ENCODE measurements around the gene CWC25. TPM values are rescaled to one million over a fixed set of nuclear protein-coding genes. Genes with fewer than 3 reads are reported as not detected.

Gene CWC25
- total and polyA plus RNA-seq, 2 of the 13 experiments (the other 11 are each of a cell fraction or from before 2014, with no cell fraction given), result 15.6 to 22.7 TPM

DNA sequence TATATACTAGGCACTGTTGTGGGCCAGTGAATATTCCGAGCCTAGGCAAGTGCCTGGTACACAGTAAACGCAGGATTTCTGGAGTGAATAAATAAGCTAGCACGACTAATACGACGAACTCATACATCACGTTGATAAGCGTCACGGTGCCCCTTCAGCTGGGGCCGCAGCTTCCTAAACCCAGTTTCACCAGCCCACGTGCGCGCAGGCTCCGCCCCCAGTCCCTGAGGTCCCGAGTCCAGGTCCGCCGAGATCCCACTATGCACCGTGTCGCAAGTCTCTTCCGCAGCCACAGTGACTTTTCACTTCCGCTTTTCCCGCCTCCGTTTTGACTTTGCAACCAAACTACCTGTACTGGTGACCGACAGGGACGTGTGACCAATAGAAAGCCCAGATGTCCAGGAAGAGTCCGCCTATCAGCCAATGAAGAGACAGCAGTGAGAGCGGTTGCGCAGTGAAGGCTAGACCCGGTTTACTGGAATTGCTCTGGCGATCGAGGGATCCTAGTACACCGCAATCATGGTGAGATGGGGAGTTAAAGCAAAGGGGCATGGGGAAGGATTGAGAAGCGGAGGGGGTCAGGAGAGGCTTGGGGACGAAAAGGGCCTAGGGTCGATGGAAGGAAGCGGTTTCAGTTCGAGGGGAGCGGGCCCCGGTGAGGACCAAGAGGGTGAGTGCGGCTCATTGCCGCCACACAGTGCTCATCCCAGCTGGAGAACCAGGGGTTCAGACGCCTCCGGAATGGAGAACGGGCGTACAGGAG is 72.6 kb downstream of the CWC25 start, which contains the start of gene PSMB3 (continued):
- TF ChIP-seq, protein P1, sequence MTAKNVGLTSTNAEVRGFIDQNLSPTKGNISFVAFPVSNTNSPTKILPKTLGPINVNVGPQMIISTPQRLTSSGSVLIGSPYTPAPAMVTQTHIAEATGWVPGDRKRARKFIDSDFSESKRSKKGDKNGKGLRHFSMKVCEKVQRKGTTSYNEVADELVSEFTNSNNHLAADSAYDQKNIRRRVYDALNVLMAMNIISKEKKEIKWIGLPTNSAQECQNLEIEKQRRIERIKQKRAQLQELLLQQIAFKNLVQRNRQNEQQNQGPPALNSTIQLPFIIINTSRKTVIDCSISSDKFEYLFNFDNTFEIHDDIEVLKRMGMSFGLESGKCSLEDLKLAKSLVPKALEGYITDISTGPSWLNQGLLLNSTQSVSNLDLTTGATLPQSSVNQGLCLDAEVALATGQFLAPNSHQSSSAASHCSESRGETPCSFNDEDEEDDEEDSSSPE (CRISPR knock-in tag; IDR thresholded peaks at IDR 0.05), result peak; percentile 97
- no peak for TF ChIP-seq REL (CRISPR knock-in tag; conservative IDR thresholded peaks at IDR 0.05)
- no peak for TF ChIP-seq TCF12 (IDR thresholded peaks at IDR 0.05)
- no peak for TF ChIP-seq TCF12 (CRISPR knock-in tag; IDR thresholded peaks at IDR 0.05)
- no peak for TF ChIP-seq SCMH1 (CRISPR knock-in tag; IDR thresholded peaks at IDR 0.05; ENCODE audit: borderline replicate concordance)
- TF ChIP-seq ZNF530 (CRISPR knock-in tag; IDR thresholded peaks at IDR 0.05; ENCODE audit: low read depth), result no peak
- no peak for TF ChIP-seq ZNF432 (CRISPR knock-in tag; IDR thresholded peaks at IDR 0.05; ENCODE audit: borderline replicate concordance)
- peak; percentile 89; the same call in 1 of the 2 replicates for TF ChIP-seq ARID2 (CRISPR knock-in tag; IDR thresholded peaks at IDR 0.05; ENCODE audit: borderline replicate concordance)
- TF ChIP-seq HOXA9 (CRISPR knock-in tag; IDR thresholded peaks at IDR 0.05; ENCODE audit: borderline replicate concordance), result peak; percentile 15; the same call in 1 of the 2 replicates
- peak; percentile 69; the same call in 1 of the 2 replicates for TF ChIP-seq ZNF34 (CRISPR knock-in tag; IDR thresholded peaks at IDR 0.05; ENCODE audit: borderline replicate concordance)
- TF ChIP-seq NFATC3 (CRISPR knock-in tag; IDR thresholded peaks at IDR 0.05), result peak; percentile 76; the same call in 1 of the 2 replicates
- no peak for TF ChIP-seq ZNF460 (CRISPR knock-in tag; IDR thresholded peaks at IDR 0.05; ENCODE audit: borderline replicate concordance)
- no peak for TF ChIP-seq EZH2 (conservative IDR thresholded peaks at IDR 0.05; ENCODE audit: low read depth, low read length)
- peak; percentile 73; the same call in 1 of the 2 replicates for TF ChIP-seq IRX3 (CRISPR knock-in tag; IDR thresholded peaks at IDR 0.05; ENCODE audit: borderline replicate concordance, low read depth)
- peak; percentile 64 for TF ChIP-seq RBM39 (IDR thresholded peaks at IDR 0.05; ENCODE audit: low read depth, low read length, poor library complexity, severe bottlenecking)
- TF ChIP-seq, protein P2, sequence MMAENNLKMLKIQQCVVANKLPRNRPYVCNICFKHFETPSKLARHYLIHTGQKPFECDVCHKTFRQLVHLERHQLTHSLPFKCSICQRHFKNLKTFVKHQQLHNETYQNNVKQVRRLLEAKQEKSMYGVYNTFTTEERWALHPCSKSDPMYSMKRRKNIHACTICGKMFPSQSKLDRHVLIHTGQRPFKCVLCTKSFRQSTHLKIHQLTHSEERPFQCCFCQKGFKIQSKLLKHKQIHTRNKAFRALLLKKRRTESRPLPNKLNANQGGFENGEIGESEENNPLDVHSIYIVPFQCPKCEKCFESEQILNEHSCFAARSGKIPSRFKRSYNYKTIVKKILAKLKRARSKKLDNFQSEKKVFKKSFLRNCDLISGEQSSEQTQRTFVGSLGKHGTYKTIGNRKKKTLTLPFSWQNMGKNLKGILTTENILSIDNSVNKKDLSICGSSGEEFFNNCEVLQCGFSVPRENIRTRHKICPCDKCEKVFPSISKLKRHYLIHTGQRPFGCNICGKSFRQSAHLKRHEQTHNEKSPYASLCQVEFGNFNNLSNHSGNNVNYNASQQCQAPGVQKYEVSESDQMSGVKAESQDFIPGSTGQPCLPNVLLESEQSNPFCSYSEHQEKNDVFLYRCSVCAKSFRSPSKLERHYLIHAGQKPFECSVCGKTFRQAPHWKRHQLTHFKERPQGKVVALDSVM (CRISPR knock-in tag; IDR thresholded peaks at IDR 0.05), result no peak
- no peak for TF ChIP-seq TIGD3 (CRISPR knock-in tag; IDR thresholded peaks at IDR 0.05; ENCODE audit: borderline replicate concordance)
- TF ChIP-seq CENPX (CRISPR knock-in tag; IDR thresholded peaks at IDR 0.05), result no peak
- no peak for TF ChIP-seq ZNF138 (CRISPR knock-in tag; IDR thresholded peaks at IDR 0.05; ENCODE audit: low read depth)
- TF ChIP-seq ZNF329 (CRISPR knock-in tag; IDR thresholded peaks at IDR 0.05; ENCODE audit: low read depth), result no peak
- TF ChIP-seq ASH2L (IDR thresholded peaks at IDR 0.05; ENCODE audit: insufficient read length, low read depth, low read length), result peak; percentile 97
- TF ChIP-seq TAF15 (IDR thresholded peaks at IDR 0.05; ENCODE audit: low read depth, low read length, poor library complexity, severe bottlenecking), result no peak
- TF ChIP-seq, protein P3, sequence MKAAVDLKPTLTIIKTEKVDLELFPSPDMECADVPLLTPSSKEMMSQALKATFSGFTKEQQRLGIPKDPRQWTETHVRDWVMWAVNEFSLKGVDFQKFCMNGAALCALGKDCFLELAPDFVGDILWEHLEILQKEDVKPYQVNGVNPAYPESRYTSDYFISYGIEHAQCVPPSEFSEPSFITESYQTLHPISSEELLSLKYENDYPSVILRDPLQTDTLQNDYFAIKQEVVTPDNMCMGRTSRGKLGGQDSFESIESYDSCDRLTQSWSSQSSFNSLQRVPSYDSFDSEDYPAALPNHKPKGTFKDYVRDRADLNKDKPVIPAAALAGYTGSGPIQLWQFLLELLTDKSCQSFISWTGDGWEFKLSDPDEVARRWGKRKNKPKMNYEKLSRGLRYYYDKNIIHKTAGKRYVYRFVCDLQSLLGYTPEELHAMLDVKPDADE (CRISPR knock-in tag; IDR thresholded peaks at IDR 0.05), result peak; percentile 83

Data from HepG2 (cell line).